Fibroblast of skin of right biceps (primary cell): ENCODE data around the gene ZNF12.

Experiments
- DNase-seq: peaks from one replicate; pipeline ENCODE4 v3.0.0-alpha.2; 2013

The ZNF12 gene

GRCh38 chr7:6646465-6646864 lies 60.3 kb downstream of the ZNF12 start:
- DNase-seq: no peak

GRCh38 chr7:6644728-6645127 lies 62.0 kb downstream of the ZNF12 start:
- DNase-seq: no peak

- DNase-seq: no peak
Measured at GRCh38 chr7:6643915-6644625, 62.7 kb downstream of the ZNF12 start.

- no peak for DNase-seq
Measured at GRCh38 chr7:6642861-6643640, 63.7 kb downstream of the ZNF12 start.

GRCh38 chr7:6642239-6642839 lies 64.4 kb downstream of the ZNF12 start:
- no peak for DNase-seq

GRCh38 chr7:6641305-6642035 lies 65.3 kb downstream of the ZNF12 start:
- DNase-seq: no peak

- peak; percentile 49 for DNase-seq
Measured at GRCh38 chr7:6640246-6640721, 66.5 kb downstream of the ZNF12 start.

- DNase-seq: no peak
Measured at GRCh38 chr7:6639627-6640026, 67.1 kb downstream of the ZNF12 start.

- DNase-seq: no peak
Measured at GRCh38 chr7:6639032-6639431, 67.7 kb downstream of the ZNF12 start.
